GM23338 (cell line): ENCODE data around the gene PANK4. TPM values are rescaled to one million over a fixed set of nuclear protein-coding genes. Genes with fewer than 3 reads are reported as not detected.

Source experiments
- ATAC-seq: fragments of 200-7000 bp; cut with Tn5 transposase; 3 replicates; pipeline ENCODE4 v1.9.1; 2020
- DNase-seq: peaks from one replicate; pipeline ENCODE4 v3.0.0-alpha.2; 2015; ENCODE audit warnings: low spot score
- H2AFZ ChIP-seq: fragments of 200-600 bp; sonication (generic); 2 replicates; pipeline ENCODE4 v1.8.0; 2016; ENCODE audit warnings: antibody characterized with exemption, mild to moderate bottlenecking, moderate library complexity
- H3F3A ChIP-seq: fragments of 200-600 bp; sonication (generic); replicated peaks from 2 replicates; pipeline ENCODE4 v1.8.0; 2017; ENCODE audit warnings: antibody characterized with exemption, mixed run types, low read depth
- H3K27ac ChIP-seq: fragments of 200-600 bp; sonication (generic); 2 replicates; pipeline ENCODE4 v1.6.1; 2016; ENCODE audit warnings: low read depth
- H3K27me3 ChIP-seq: fragments of 200-600 bp; sonication (generic); 2 replicates; pipeline ENCODE4 v1.8.0; 2016; ENCODE audit warnings: mild to moderate bottlenecking, mixed run types, moderate library complexity; ENCODE audit not compliant: insufficient read depth
- H3K36me3 ChIP-seq: fragments of 200-600 bp; sonication (generic); 2 replicates; pipeline ENCODE4 v1.8.0; 2016; ENCODE audit warnings: mild to moderate bottlenecking; ENCODE audit not compliant: insufficient read depth
- H3K4me1 ChIP-seq: fragments of 200-600 bp; sonication (generic); 2 replicates; pipeline ENCODE4 v1.8.0; 2016; ENCODE audit warnings: mild to moderate bottlenecking, moderate library complexity; ENCODE audit not compliant: insufficient read depth
- H3K4me2 ChIP-seq: fragments of 200-600 bp; sonication (generic); 2 replicates; pipeline ENCODE4 v1.7.1; 2017; ENCODE audit warnings: mixed run types
- H3K4me3 ChIP-seq: fragments of 200-600 bp; sonication (generic); 2 replicates; pipeline ENCODE4 v1.6.1; 2016; ENCODE audit warnings: mixed run types
- H3K79me2 ChIP-seq: fragments of 200-600 bp; sonication (generic); replicated peaks from 2 replicates; pipeline ENCODE4 v1.8.0; 2017; ENCODE audit warnings: mild to moderate bottlenecking; ENCODE audit not compliant: insufficient read depth
- H3K9me2 ChIP-seq: fragments of 200-600 bp; sonication (generic); 2 replicates; pipeline ENCODE4 v1.8.0; 2017; ENCODE audit not compliant: insufficient read depth
- H4K20me1 ChIP-seq: fragments of 200-600 bp; sonication (generic); replicated peaks from 2 replicates; pipeline ENCODE4 v1.8.0; 2017; ENCODE audit warnings: mild to moderate bottlenecking; ENCODE audit not compliant: insufficient read depth
- H3K27ac Mint-ChIP-seq: 2 replicates; pipeline ENCODE4 v1.8.0; 2020; ENCODE audit warnings: inconsistent platforms, mild to moderate bottlenecking, moderate library complexity, mixed read lengths
- H3K27me3 Mint-ChIP-seq: 3 replicates; pipeline ENCODE4 v1.8.0; 2022; ENCODE audit warnings: low read depth, mild to moderate bottlenecking, moderate library complexity, mixed read lengths, inconsistent platforms; ENCODE audit not compliant: insufficient read depth, poor library complexity
- H3K36me3 Mint-ChIP-seq: 3 replicates; pipeline ENCODE4 v1.8.0; 2021; ENCODE audit warnings: low read depth, mild to moderate bottlenecking, inconsistent platforms, moderate library complexity, mixed read lengths
- H3K4me1 Mint-ChIP-seq: 3 replicates; pipeline ENCODE4 v1.8.0; 2020; ENCODE audit warnings: mild to moderate bottlenecking, inconsistent platforms, mixed read lengths
- H3K4me3 Mint-ChIP-seq: 3 replicates; pipeline ENCODE4 v1.8.0; 2021; ENCODE audit warnings: moderate library complexity, mild to moderate bottlenecking, inconsistent platforms, mixed read lengths
- H3K9me3 Mint-ChIP-seq: 3 replicates; pipeline ENCODE4 v1.8.0; 2020; ENCODE audit warnings: moderate library complexity, mild to moderate bottlenecking, inconsistent platforms, mixed read lengths
- CREB1 ChIP-seq: fragments of 250-450 bp; sonication (Bioruptor Pico); IDR thresholded peaks from 2 replicates; pipeline ENCODE4 v1.5.0; 2020; ENCODE audit warnings: low read depth, mild to moderate bottlenecking, moderate library complexity
- ETS1 ChIP-seq: IDR thresholded peaks from 2 replicates; pipeline ENCODE4 v1.6.1; 2016; ENCODE audit warnings: antibody characterized with exemption
- EZH2 ChIP-seq: fragments of 200-600 bp; sonication (generic); IDR thresholded peaks from one replicate; pipeline ENCODE4 v1.8.0; 2017; ENCODE audit warnings: antibody characterized with exemption, mild to moderate bottlenecking, low read depth; ENCODE audit not compliant: unreplicated experiment
- JUNB ChIP-seq: IDR thresholded peaks from one replicate; pipeline ENCODE4 v1.6.1; 2016; ENCODE audit warnings: antibody characterized with exemption; ENCODE audit not compliant: unreplicated experiment
- NANOG ChIP-seq: IDR thresholded peaks from 2 replicates; pipeline ENCODE4 v1.6.1; 2016; ENCODE audit warnings: antibody characterized with exemption, borderline replicate concordance
- POLR2AphosphoS5 ChIP-seq: IDR thresholded peaks from 2 replicates; pipeline ENCODE4 v1.6.1; 2016; ENCODE audit warnings: antibody characterized with exemption, low read depth
- REST ChIP-seq: IDR thresholded peaks from one replicate; pipeline ENCODE4 v1.6.1; 2018; ENCODE audit warnings: antibody characterized with exemption; ENCODE audit not compliant: unreplicated experiment
- STAT1 ChIP-seq: IDR thresholded peaks from one replicate; pipeline ENCODE4 v1.6.1; 2016; ENCODE audit warnings: antibody characterized with exemption; ENCODE audit not compliant: unreplicated experiment
- ZNF114 ChIP-seq: fragments of 250-450 bp; sonication (Bioruptor Pico); IDR thresholded peaks from 2 replicates; pipeline ENCODE4 v1.5.0; 2020; ENCODE audit warnings: mild to moderate bottlenecking, moderate library complexity
- ZNF331 ChIP-seq: fragments of 250-450 bp; sonication (Bioruptor Pico); IDR thresholded peaks from 2 replicates; pipeline ENCODE4 v1.5.0; 2020; ENCODE audit warnings: low read depth, mild to moderate bottlenecking, moderate library complexity
- polyA plus RNA-seq: library from polyadenylated mRNA; unstranded; fragments of >200 nt; fragmentation: Nextera tagmentation; extraction: Ambion mirVana; gene quantifications from 2 replicates; pipeline ENCODE4 v1.2.1, GENCODE V29; 2016
- total RNA-seq: library from RNA; depleted of rRNA; stranded (reverse); fragments of >200 nt; shearing (Covaris generic); gene quantifications from 2 replicates; pipeline ENCODE4 v1.2.3, GENCODE V29; 2014
- TF ChIP-seq, protein P1 (sequence below), 2 experiments: fragments of 200-600 bp in 1 of 2; sonication (generic) in 1 of 2; conservative IDR thresholded peaks; 2 replicates each; pipeline versions ENCODE4 v1.5.1 to v1.6.1; 2016 to 2017; ENCODE audit warnings: antibody characterized with exemption in 2 of 2, low read depth in 2 of 2, mild to moderate bottlenecking in 2 of 2, moderate library complexity in 1 of 2

PANK4 gene
- total and polyA plus RNA-seq, 2 experiments from 2014 or later, result 25.8 to 43.7 TPM

DNA sequence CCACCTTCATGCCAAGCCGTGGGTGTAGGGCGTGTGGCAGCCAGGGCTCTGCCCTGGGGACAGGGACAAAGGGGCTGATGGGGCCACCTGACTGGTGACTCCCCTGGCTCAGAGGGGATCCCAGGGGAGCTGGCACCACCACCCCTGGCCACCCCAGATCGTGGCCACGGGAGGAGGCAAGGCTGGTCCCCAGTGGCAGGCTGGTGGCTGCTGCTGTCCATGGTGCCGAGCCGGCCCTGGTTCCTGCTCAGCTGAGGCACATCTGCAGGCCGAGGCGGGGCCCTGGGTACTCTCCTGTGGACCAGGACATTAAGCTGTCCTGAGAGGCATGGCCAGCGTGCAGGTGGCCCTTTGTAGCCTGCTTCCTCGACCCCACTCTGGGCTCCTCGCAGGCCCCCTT lies 43.8 kb downstream of the PANK4 start:
- no peaks in the 10 kb centered on the region for H3K4me1 Mint-ChIP-seq
- H3K27me3 Mint-ChIP-seq, result peaks cover 2% of the 10 kb centered on the region
- no peak overlapping the region for H3K27ac Mint-ChIP-seq
- H3K27ac ChIP-seq, result no peak overlapping the region
- H3K27me3 ChIP-seq, result no peaks in the 10 kb centered on the region
- ATAC-seq, result peak; percentile 33
- no peak overlapping the region for H2AFZ ChIP-seq
- H4K20me1 ChIP-seq, result no peaks in the 10 kb centered on the region
- peak; percentile 73 for TF ChIP-seq REST
- no peak for TF ChIP-seq STAT1
- H3K9me2 ChIP-seq, result no peaks in the 10 kb centered on the region
- no peak for DNase-seq
- no peaks in the 10 kb centered on the region for H3F3A ChIP-seq
- no peaks in the 10 kb centered on the region for H3K36me3 Mint-ChIP-seq
- H3K4me3 ChIP-seq, result no peak overlapping the region
- no peak overlapping the region for H3K4me3 Mint-ChIP-seq
- H3K9me3 Mint-ChIP-seq, result no peaks in the 10 kb centered on the region
- no peak overlapping the region for H3K4me2 ChIP-seq
- H3K4me1 ChIP-seq, result no peaks in the 10 kb centered on the region
- H3K79me2 ChIP-seq, result no peaks in the 10 kb centered on the region
- no peaks in the 10 kb centered on the region for H3K36me3 ChIP-seq

GRCh38 chr1:2481885-2482284 lies 44.5 kb downstream of the PANK4 start:
- TF ChIP-seq CREB1 (CRISPR knock-in tag), result no peak
- no peak for TF ChIP-seq NANOG
- no peak for TF ChIP-seq JUNB
- TF ChIP-seq ETS1, result no peak
- no peak for TF ChIP-seq ZNF331 (CRISPR knock-in tag)
- TF ChIP-seq POLR2AphosphoS5, result no peak
- TF ChIP-seq, protein P1, sequence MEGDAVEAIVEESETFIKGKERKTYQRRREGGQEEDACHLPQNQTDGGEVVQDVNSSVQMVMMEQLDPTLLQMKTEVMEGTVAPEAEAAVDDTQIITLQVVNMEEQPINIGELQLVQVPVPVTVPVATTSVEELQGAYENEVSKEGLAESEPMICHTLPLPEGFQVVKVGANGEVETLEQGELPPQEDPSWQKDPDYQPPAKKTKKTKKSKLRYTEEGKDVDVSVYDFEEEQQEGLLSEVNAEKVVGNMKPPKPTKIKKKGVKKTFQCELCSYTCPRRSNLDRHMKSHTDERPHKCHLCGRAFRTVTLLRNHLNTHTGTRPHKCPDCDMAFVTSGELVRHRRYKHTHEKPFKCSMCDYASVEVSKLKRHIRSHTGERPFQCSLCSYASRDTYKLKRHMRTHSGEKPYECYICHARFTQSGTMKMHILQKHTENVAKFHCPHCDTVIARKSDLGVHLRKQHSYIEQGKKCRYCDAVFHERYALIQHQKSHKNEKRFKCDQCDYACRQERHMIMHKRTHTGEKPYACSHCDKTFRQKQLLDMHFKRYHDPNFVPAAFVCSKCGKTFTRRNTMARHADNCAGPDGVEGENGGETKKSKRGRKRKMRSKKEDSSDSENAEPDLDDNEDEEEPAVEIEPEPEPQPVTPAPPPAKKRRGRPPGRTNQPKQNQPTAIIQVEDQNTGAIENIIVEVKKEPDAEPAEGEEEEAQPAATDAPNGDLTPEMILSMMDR (conservative IDR thresholded peaks at IDR 0.05; ENCODE audit: low read depth in 2 of 2), result no peak
- TF ChIP-seq ZNF114, result no peak
- TF ChIP-seq REST, result no peak
- no peak for TF ChIP-seq EZH2
- H3K27ac ChIP-seq, result no peak overlapping the region
- no peaks in the 10 kb centered on the region for H3K4me1 ChIP-seq
- no peak overlapping the region for H3K27ac Mint-ChIP-seq
- no peaks in the 10 kb centered on the region for H4K20me1 ChIP-seq
- H3K4me2 ChIP-seq, result no peak overlapping the region
- no peaks in the 10 kb centered on the region for H3F3A ChIP-seq
- H3K4me3 Mint-ChIP-seq, result no peak overlapping the region
- H3K9me2 ChIP-seq, result no peaks in the 10 kb centered on the region
- H3K36me3 Mint-ChIP-seq, result no peaks in the 10 kb centered on the region
- no peaks in the 10 kb centered on the region for H3K36me3 ChIP-seq
- no peak overlapping the region for H2AFZ ChIP-seq
- DNase-seq (no peak), ATAC-seq (no peak)
- H3K4me1 Mint-ChIP-seq, result no peaks in the 10 kb centered on the region
- H3K4me3 ChIP-seq, result no peak overlapping the region
- H3K27me3 Mint-ChIP-seq, result peaks cover 2% of the 10 kb centered on the region
- no peaks in the 10 kb centered on the region for H3K79me2 ChIP-seq
- H3K27me3 ChIP-seq, result no peaks in the 10 kb centered on the region
- H3K9me3 Mint-ChIP-seq, result no peaks in the 10 kb centered on the region
